A673 (cell line): ENCODE data around the gene APLN. TPM values are rescaled to one million over a fixed set of nuclear protein-coding genes. Genes with fewer than 3 reads are reported as not detected.

Source experiments
- BruUV-seq: library from RNA; stranded (reverse); fragments of 400-500 nt; replicated peaks from 2 replicates; lab custom pipeline; 2021; lab: Mats Ljungman, UMichigan
- CTCF ChIA-PET: fragments of 300-600 bp; sonication (Branson Sonifier 250); formaldehyde crosslinking; loops from one replicate; lab custom pipeline; 2022; ENCODE audit warnings: antibody characterized with exemption; lab: Charles Lee
- POLR2A ChIA-PET: fragments of 300-600 bp; sonication (Branson Sonifier 250); formaldehyde crosslinking; loops from one replicate; lab custom pipeline; 2022; ENCODE audit warnings: antibody characterized with exemption; ENCODE audit not compliant: low non-redundant PET; lab: Charles Lee
- DNase-seq: peaks from one replicate; pipeline ENCODE4 v3.0.0-alpha.2; 2015; ENCODE audit warnings: low spot score
- H3K27ac ChIP-seq: fragments of 200-600 bp; sonication (generic); 2 replicates; pipeline ENCODE4 v1.5.1; 2016; ENCODE audit warnings: mixed run types, low read depth, mild to moderate bottlenecking, mixed read lengths, antibody characterized with exemption, low read length; ENCODE audit not compliant: poor library complexity, severe bottlenecking
- H3K27me3 ChIP-seq: fragments of 200-600 bp; sonication (generic); replicated peaks from 2 replicates; pipeline ENCODE4 v1.6.1; 2017; ENCODE audit warnings: mixed run types, low read depth, mild to moderate bottlenecking, mixed read lengths, antibody characterized with exemption, low read length; ENCODE audit not compliant: insufficient read depth, poor library complexity
- H3K36me3 ChIP-seq: fragments of 200-600 bp; sonication (generic); 2 replicates; pipeline ENCODE4 v1.6.1; 2016; ENCODE audit warnings: mixed run types, mild to moderate bottlenecking, mixed read lengths, antibody characterized with exemption, low read length; ENCODE audit not compliant: insufficient read depth, poor library complexity, severe bottlenecking
- H3K4me1 ChIP-seq: fragments of 200-600 bp; sonication (generic); 2 replicates; pipeline ENCODE4 v1.6.1; 2017; ENCODE audit warnings: mixed run types, mild to moderate bottlenecking, mixed read lengths, antibody characterized with exemption, low read length; ENCODE audit not compliant: insufficient read depth, poor library complexity, severe bottlenecking
- H3K4me3 ChIP-seq: fragments of 200-600 bp; sonication (generic); 2 replicates; pipeline ENCODE4 v1.5.1; 2016; ENCODE audit warnings: low read depth, mixed run types, mild to moderate bottlenecking, mixed read lengths, low read length; ENCODE audit not compliant: poor library complexity, severe bottlenecking
- H3K9me3 ChIP-seq: fragments of 200-600 bp; sonication (generic); 2 replicates; pipeline ENCODE4 v1.6.1; 2016; ENCODE audit warnings: mixed run types, low read depth, mild to moderate bottlenecking, mixed read lengths, antibody characterized with exemption, low read length; ENCODE audit not compliant: poor library complexity, severe bottlenecking
- CTCF ChIP-seq: fragments of 300-800, 200-600 bp; sonication (generic); conservative IDR thresholded peaks from 2 replicates; pipeline ENCODE4 v1.5.1; 2017; ENCODE audit warnings: low read depth, mild to moderate bottlenecking, antibody characterized with exemption, low read length, moderate library complexity, mixed read lengths
- EZH2 ChIP-seq: fragments of 200-600 bp; sonication (generic); IDR thresholded peaks from 2 replicates; pipeline ENCODE4 v1.6.1; 2017; ENCODE audit warnings: borderline replicate concordance, low read depth, mild to moderate bottlenecking, mixed read lengths, antibody characterized with exemption, low read length; ENCODE audit not compliant: poor library complexity, severe bottlenecking
- intact Hi-C: fragments of 100-400 bp; cut with micrococcal nuclease; formaldehyde crosslinking; loops from one replicate; pipeline ENCODE4 v1.10.0; 2022; ENCODE audit not compliant: unreplicated experiment
- total RNA-seq: library from RNA; stranded (reverse); gene quantifications from 2 replicates; pipeline ENCODE4 v1.2.3, GENCODE V29; 2021

Gene APLN
- total RNA-seq, 1 experiment from 2014 or later, result 0.34 TPM

DNA sequence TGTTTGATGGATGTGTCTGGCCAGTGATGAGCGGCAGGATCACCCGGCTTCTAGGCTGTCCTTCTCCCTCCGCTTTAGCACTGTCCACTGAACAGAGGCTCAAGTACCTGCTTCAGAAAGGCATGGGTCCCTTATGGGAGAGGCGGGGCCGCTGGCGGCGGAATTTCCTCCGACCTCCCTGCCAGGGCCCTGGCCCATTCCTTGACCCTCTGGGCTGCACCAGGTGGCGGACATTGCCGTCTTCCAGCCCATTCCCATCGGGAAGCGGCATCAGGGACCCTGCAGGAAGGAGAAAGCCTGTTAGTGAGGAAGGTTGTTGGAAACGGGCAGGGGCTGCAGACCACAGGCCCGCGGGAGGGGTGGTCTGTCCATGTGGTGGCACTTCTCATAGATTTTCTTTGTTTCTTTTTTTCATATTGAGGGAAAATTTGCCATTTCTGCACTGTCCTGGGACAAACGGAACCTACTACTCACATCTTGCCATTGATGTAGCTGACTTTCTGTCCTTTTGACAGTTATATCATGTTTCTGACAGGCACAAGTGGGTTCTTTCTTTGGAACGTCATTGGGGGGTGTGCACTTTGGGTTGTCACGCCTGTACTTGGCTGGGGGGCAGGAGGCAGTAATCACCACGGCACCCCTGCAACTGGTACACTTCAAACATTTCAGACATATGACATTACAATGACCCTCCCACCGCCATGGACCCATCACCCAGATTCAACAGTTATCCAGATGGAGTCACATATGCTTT lies 6.1 kb downstream of the APLN start:
- no TSS peak for BruUV-seq
- no peaks in the 10 kb centered on the region for H3K4me1 ChIP-seq
- TF ChIP-seq CTCF (no peak), EZH2 (no peak)
- no peak overlapping the region for H3K27ac ChIP-seq
- ChIA-PET CTCF (no interaction called here), POLR2A (no interaction called here)
- DNase-seq, result no peak
- no peaks in the 10 kb centered on the region for H3K36me3 ChIP-seq
- no peaks in the 10 kb centered on the region for H3K27me3 ChIP-seq
- intact Hi-C loops, result no loop called here
- no peak overlapping the region for H3K4me3 ChIP-seq
- no peaks in the 10 kb centered on the region for H3K9me3 ChIP-seq

DNA sequence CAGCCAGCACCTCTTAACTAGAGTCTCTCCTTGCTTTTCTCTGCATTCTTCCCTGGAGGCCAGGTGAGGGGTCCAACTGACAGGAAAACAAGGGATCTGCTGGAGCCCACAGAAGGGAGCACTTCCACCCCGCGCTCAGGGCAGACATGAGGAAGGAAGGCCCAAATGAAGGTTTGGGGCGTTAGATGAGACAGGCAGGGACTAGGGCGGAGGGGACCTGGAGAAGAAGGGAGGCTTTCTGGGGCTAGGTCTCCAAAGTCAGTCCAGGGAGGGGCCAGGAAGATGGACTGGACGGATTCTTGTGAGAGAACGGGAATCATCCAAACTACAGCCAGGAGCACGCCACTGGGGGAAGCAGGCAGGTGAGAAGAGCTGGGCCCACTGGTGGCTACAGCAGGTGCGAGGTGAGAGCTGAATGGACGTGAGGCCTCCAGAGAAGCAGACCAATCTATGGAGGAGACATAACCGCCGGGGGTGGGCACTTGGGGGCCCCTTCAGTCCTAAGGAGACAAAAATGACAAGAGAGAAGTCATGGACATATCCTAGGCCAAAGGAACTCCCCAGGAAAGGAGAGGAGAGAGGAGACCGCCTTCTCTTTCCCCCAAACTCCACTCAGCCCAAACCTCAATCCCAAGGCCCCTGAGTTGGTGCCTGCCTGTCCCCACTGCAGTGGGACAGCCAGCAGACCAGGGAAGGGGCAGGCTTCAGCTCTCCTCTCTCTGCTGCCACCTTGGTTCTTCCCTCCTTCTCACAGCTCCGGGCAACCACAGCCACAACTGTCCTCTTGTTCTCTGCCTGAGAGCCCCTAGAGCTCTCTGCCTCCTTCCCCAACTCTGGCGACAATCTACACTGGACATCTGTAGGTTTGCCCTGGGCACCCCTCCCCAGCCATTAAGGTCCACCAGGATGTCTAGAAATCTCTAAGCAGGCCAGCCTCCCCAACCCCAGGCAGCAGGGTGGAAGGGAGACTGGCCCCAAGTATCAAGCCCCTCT lies 7.0 kb downstream of the APLN start:
- no peaks in the 10 kb centered on the region for H3K9me3 ChIP-seq
- no peaks in the 10 kb centered on the region for H3K36me3 ChIP-seq
- no TSS peak for BruUV-seq
- no peak overlapping the region for H3K27ac ChIP-seq
- intact Hi-C loops, result no loop called here
- H3K4me1 ChIP-seq, result no peaks in the 10 kb centered on the region
- CTCF ChIA-PET, result no interaction called here
- DNase-seq, result no peak
- TF ChIP-seq EZH2 (no peak), CTCF (no peak)
- no peak overlapping the region for H3K4me3 ChIP-seq
- no peaks in the 10 kb centered on the region for H3K27me3 ChIP-seq
- POLR2A ChIA-PET, result no interaction called here

DNA sequence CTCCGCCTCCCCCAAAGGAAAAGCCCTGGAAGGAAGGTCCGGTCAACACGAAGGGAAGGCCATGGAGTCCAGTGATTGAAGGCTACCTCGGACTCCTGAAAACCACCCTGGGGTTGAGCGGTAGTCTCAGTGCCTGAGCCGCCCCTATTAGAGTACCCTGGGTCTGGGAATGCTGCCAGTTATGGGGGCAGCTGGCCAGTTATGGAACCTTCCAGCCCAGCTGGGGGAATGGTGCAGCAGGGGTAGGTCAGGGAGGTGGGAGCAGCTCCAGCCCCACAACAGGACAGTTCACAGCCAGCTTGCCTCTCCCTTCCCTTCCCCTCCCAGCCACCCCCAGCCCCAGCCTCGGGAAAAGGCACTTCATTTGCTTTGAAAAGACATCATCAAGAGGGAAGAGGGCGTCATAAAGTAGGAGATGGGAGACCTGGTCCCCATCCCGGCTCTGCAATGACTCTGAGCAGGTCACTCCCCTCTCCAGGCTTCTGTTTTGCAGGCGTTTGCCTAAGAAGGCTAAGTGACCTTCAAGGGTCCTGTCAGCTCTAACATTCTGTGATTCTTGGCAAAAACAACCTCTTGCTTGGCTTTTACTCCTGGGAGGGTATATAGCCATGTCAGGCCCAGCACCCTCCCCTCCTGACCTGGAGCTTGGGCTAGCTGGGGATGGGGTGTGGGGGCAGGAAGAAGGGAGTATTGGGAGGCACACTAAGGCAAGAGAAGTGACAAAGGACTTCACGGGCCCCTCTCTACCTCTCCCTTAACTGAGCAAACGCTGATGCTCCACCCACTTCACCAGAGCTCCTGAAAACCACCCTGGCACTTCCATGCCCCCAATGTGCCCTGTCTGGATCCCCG lies 8.0 kb downstream of the APLN start:
- BruUV-seq, result no TSS peak
- Histone ChIP-seq H3K4me1 (no peaks in the 10 kb centered on the region), H3K27me3 (no peaks in the 10 kb centered on the region), H3K36me3 (no peaks in the 10 kb centered on the region), H3K27ac (no peak overlapping the region), H3K4me3 (no peak overlapping the region), H3K9me3 (no peaks in the 10 kb centered on the region)
- ChIA-PET POLR2A (no interaction called here), CTCF (no interaction called here)
- intact Hi-C loops, result no loop called here
- DNase-seq, result no peak
- no peak for TF ChIP-seq CTCF
- TF ChIP-seq EZH2, result no peak
